ENCODE measurements around the gene XIRP2. TPM values are rescaled to one million over a fixed set of nuclear protein-coding genes. Genes with fewer than 3 reads are reported as not detected.

The XIRP2 gene
- total and polyA plus RNA-seq, 2 of the 4 experiments (the other 2 are of a cell fraction): 0.05 to 0.18 TPM

DNA sequence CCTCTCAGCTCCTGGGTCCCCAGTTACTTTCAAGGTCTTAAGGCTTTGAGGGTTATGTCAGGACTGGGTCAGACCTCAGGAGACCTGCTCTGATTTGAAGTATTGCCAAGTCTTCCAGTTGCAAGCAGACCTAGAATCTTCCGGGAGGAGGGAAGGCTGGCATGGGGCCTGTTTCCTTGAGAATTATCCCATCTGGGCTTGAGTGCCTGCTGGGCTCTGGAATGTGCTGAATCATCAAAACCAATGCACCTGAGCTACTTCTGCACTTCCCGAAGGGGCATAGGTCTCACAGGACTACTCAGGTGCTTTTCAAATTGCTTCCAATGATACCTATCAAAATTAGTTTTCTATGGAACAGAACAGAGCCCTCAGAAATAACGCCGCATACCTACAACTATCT lies 327.3 kb downstream of the XIRP2 start:
- Histone ChIP-seq H4K5ac (ENCODE audit: low read depth, low read length) (no peak overlapping the region), H3K14ac (replicated peaks; ENCODE audit: low read depth, low read length) (no peak overlapping the region), H2AK9ac (replicated peaks; ENCODE audit: low read depth, low read length, poor library complexity) (no peak overlapping the region), H2BK120ac (ENCODE audit: low read depth, low read length) (no peak overlapping the region), H3K4me2 (ENCODE audit: low read depth, low read length) (no peak overlapping the region), H4K91ac (ENCODE audit: insufficient read depth, low read depth, low read length) (no peak overlapping the region), H3K79me1 (ENCODE audit: low read depth in 1 of 2, low read length in 2 of 2) (no peaks in the 10 kb centered on the region), H3K9me3 (ENCODE audit: control insufficient read depth, insufficient read depth, low read length) (no peaks in the 10 kb centered on the region), H2AK5ac (ENCODE audit: low read depth, low read length) (no peak overlapping the region), H3K9ac (ENCODE audit: low read depth, low read length) (no peak overlapping the region), H3K9me1 (ENCODE audit: insufficient read depth, low read length) (no peaks in the 10 kb centered on the region), H3K4me1 (ENCODE audit: control insufficient read depth, insufficient read depth, low read length) (no peaks in the 10 kb centered on the region), H3K23ac (ENCODE audit: low read depth, low read length) (no peak overlapping the region), H3K56ac (ENCODE audit: extremely low read depth, insufficient read depth, low read length) (no peak overlapping the region), H3K4me3 (ENCODE audit: insufficient read depth, low read depth, low read length) (no peak overlapping the region), H4K20me1 (ENCODE audit: insufficient read depth, low read length) (no peaks in the 10 kb centered on the region), H2BK20ac (ENCODE audit: low read depth, low read length) (no peak overlapping the region), H2BK15ac (ENCODE audit: low read depth, low read length) (no peak overlapping the region), H3K18ac (ENCODE audit: low read depth, low read length) (no peak overlapping the region), H4K8ac (ENCODE audit: low read depth in 2 of 2, low read length in 2 of 2) (no peak overlapping the region), H3K36me3 (ENCODE audit: control insufficient read depth, insufficient read depth, low read length) (no peaks in the 10 kb centered on the region), H3K4ac (ENCODE audit: low read depth, low read length) (no peak overlapping the region), H2BK5ac (ENCODE audit: low read depth, low read length, poor library complexity, severe bottlenecking) (no peak overlapping the region), H3K27me3 (ENCODE audit: control insufficient read depth, insufficient read depth, low read length) (no peaks in the 10 kb centered on the region), H3K27ac (ENCODE audit: insufficient read depth, low read length) (no peak overlapping the region), H2AFZ (replicated peaks; ENCODE audit: low read length, poor library complexity) (no peak overlapping the region)
- ATAC-seq (ENCODE audit: low read depth) (no peak), DNase-seq (no peak)
- ChIA-PET POLR2A (ENCODE audit: unreplicated experiment) (no interaction called here), CTCF (no interaction called here)
- in situ Hi-C loops (cut with MboI; ENCODE audit: low sequenced_read_pairs) (no loop called here), intact Hi-C loops (cut with micrococcal nuclease) (no loop called here), dilution Hi-C loops (cut with HindIII; ENCODE audit: low sequenced_read_pairs, unreplicated experiment) (no loop called here)
- BruUV-seq (replicated peaks): no TSS peak
- TF ChIP-seq POLR2A (IDR thresholded peaks at IDR 0.05; ENCODE audit: low read depth, low read length): no peak
- peak; percentile 91 for TF ChIP-seq MAFK (IDR thresholded peaks at IDR 0.05; ENCODE audit: low read depth, low read length)
- 100% methylated on average over 1 of the region's 4 CpGs; no CpG with 5 or more reads in 1 of the 2 experiments for WGBS, 2 experiments (ENCODE audit: extremely low coverage in 2 of 2, insufficient read length in 1 of 2)
